HG03175 (cell line): ENCODE data around the gene ZDHHC22.

ENCODE experiments used
- ATAC-seq: cut with Tn5 transposase; IDR thresholded peaks from one replicate; pipeline ENCODE4 v1.9.1; 2021; ENCODE audit warnings: mild to moderate bottlenecking, moderate library complexity; ENCODE audit not compliant: unreplicated experiment

Gene ZDHHC22

DNA sequence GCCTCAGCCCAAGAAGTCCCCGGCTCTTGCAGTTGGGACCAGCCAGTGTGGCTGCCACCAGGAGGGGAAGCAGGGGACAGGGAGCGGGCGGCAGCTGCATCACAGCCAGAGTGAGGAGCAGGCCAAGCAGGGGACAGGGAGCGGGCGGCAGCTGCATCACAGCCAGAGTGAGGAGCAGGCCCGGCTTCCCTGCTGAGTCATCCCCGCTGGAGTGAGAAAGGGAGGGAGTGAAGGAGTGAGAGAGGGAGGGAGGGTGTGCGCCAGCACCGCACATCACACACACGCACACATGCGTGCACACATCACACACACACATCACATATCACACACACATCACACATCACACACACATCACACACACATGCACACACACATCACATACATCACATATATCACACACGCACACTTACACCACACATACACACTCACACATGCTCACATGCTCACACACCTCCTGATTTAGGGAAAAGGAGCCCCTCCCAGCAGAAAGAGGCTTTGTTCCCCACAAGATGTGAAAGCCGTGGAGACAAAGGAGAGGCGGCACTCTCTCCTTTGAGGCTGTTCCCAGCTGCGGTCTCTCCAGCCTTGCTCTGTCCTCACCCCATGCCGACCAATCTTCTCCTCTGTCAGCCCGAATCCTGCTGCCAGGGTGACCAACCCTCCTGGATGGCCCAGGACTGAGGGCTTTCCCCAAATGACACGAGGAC is 16.7 kb upstream of the ZDHHC22 start:
- ATAC-seq, result no peak

DNA sequence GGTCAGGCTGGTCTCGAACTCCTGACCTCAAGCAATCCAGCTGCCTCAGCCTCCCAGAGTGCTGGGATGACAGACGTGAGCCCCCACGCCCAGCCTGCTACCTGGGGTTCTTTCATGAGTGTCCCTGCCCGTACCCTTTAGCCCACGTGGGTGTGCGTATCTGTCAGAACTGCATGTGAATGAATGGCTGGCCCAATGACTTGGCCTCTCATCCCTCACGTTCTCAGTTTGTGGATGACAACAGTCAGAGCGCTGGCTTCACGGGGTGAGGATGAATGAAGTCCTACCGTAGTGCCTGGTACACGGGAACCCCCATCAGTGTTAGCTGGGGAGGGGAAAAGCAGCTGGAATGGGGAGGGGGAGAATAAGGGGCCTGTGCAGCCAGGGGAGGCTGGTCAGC is 16.1 kb upstream of the ZDHHC22 start:
- no peak for ATAC-seq

DNA sequence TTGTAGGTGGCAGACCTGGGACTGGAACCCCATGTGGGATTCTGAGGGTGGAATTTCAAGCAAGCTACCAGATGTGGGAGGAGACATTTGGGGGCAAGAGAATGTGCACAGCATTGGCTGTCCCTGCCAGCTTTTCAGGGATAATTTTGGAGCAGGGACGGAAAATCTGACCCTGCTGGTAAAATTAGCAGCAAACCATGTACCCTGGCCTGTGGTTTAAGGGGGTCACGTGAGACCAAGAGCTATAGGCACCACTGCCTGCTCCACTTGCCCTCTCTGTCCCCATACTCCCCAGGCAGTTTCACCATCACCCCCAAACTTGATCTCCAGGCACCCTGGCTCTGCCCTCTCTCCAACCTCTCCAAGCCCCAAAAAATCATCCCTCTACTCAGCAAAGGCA is 13.5 kb upstream of the ZDHHC22 start:
- no peak for ATAC-seq

DNA sequence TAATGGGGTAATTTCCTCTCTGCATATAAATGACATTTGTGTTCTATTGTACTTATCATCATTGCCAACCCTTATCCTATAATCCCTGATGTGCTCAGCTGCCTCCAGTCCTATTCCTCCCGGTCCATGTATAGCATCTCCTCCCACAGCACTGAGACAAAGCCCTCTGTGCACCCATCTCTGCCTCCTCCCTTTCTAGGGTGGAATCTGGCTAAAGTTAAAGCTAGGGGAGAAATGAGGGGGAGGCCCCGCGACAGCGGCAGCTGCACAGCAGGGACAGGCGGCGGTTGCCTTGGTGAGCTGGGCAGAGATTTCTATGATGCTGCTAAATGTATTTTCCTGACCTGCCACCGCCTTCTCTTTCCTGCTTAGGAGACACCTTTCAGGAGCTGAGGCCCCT is 12.8 kb upstream of the ZDHHC22 start:
- no peak for ATAC-seq

DNA sequence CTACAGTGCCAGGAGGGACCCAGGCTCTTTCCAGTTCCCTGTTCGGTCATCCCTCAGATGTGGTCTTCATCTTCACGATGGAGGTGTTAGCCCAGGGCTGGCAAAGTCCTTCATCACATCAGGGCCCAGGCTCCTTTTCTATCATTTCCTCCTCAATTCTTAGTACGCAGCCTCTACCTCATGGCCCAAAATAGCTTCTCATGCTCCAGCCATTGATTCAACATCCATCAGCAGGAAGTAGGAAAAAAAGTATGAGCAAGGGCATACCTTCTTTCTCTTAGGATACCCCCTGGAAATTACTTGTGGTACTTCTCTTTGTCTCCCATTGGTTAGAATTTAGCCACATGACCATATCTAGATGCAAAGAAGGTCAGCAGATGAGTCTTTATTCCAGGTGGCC is 12.2 kb upstream of the ZDHHC22 start:
- no peak for ATAC-seq

DNA sequence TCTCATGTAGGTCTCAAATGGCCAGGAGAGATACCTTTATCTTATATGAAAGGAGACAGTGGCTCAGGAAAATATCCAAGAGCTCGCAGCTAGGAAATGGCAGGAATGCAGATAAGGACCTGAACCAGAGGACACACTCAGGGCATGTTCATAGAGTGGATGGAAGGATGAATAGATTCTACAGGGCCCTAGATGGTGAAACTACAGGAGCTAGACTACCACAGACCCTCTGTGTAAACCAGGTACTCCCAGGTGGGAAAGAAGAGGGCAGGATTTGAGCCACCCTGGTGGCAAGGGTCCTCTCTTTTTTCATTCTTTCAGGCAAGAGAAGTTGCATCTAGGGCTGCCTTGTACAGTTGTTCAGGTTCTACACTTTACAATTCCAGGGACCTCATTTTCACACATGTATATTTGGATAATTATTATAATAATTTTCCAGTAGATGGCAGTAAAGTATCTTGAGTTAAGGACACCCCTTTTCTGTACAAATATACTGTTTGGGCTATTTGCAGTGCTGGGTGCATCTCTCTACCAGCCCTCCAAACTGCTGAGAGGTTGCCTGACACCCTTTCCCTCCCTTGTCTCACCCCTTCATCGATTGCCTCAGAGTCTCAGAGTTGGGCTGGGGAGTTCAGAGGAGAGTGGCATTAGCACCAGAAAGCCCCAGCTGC is 10.5 kb upstream of the ZDHHC22 start:
- no peak for ATAC-seq

DNA sequence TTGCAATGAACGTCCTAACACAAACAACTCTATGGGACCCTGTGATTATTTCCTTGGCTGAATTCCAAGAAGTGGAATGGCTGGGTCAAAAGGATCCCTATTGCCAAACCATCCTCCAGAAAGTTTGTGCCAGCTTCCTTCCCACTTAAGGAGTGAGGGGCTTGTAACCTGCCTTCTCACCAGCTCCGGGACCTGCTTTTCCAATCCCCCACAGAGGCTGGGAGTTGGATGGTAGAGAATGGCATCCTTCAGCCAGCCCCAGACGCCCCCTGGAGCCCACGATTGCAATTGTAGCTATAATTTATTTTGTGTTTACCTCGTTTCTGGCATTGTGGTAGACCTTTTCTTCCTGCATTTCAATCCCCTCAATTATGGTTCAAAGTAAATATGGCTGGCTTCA is 9.7 kb upstream of the ZDHHC22 start:
- ATAC-seq, result no peak

DNA sequence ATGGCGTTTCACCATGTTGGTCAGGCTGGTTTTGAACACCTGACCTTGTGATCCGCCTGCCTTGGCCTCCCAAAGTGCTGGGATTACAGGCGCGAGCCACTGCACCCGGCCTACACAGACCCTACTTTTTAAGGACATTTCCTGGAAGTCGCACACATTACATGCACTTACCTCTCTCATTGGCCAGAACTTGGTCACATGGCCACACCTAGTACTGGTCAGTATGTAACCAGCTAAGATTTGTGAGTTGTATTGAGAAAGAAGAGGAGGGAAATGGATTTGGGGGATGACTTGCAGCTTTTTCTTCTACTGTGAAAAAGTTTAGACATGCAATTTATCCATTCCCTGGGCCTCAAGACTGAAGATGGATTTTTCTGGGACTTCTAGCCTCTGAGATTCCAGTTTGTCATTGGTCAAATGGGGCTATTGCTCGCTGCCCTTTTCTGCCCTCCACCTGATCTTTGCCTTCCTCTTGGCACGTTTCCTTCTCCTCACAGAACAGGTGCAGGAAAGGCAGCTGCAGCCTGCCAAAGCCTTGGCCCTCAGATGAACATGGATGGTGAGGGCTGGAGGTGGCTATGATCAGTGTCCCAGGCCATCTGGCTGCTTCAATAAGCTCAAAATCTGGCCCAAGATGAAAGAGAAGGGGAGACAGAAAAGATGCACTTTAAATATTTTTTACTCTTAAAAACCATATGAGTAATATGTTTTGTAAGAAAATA is 7.1 kb upstream of the ZDHHC22 start:
- no peak for ATAC-seq

DNA sequence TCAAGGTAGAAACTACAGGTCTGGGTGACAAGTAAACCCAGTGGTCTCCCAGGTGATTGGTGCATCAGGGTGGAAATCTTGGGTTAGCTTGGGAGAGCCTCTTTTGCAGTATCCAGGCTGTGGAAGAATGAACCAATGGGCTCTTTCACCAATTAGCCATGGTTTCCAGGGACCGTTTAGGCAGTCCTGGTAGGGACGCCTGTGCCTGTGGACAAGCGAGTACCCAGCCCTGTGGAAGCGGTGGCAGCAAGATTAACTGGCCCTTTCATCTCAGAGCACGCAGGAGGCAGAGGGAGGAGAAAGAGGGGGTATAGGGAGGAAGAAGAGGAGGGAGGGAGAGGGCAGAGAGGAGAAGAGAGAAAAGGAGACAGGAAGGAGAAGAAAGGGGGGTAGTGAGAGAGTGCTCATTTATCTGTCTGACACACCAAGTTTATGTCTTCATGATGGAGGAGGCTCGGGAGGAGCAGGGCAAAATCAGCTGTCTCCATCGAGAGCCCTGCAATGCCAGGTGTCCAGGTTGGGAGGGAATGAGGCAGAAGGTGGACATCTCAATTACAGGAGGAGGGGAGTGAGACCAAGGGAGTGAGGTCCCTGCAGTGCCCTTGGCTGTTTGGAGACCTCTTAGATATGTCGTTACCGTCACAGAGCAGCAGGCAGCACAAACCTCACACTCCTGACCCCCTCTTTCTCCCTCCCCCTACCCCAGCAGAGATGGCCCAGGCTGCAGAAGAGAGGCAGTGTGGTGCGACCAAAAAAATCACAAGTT is 4.6 kb upstream of the ZDHHC22 start:
- ATAC-seq, result no peak

DNA sequence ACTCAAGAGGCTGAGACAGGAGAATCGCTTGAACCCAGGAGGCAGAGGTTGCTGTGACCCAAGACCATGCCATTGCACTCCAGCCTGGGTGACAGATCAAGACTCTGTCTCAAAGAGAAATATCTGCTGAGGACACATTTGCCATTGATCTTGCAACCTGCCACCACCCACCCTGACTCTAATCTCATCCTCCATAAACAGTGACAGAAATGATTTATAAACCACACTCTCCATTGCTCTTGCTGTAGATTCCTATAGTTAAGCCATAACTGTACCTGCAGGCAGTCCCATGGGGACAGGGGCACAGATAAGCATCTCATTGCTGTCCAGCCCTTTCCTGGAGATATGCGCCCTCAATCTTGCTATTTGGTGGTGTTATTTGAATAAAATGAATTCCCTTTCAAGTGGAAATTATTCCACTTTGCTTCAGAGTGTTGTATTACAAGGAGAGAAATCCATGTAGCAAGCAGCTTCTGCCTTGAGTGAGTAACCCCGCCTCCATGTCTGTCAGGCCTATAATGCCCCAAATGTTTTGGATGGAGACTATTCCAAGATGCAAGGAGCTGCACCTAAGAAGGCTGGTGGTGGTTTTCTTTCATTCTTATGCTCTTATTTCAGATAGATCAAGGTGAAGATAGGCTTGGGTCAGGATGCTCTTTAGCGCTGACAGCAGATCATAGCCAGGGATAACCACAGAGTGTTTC is 3.0 kb upstream of the ZDHHC22 start:
- ATAC-seq, result no peak

DNA sequence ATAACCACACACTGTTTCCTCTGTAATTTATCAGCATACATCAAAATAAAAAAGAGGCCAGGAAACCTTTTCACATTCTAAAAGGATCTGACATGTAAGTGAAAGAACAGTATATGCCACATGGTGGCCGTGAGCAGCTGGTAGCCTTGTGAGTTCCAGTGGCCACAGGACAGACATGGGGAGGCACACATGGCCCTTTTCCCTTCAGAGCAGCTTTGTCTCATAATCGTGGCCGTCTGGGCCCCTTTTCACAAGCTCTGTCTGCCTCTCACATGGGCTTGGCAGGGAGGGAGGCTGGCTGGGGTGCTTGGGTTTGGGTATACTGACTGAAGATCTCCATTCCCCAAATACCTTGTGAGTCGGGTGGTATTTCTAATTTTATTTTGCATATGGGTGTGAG is 1.5 kb upstream of the ZDHHC22 start:
- no peak for ATAC-seq

DNA sequence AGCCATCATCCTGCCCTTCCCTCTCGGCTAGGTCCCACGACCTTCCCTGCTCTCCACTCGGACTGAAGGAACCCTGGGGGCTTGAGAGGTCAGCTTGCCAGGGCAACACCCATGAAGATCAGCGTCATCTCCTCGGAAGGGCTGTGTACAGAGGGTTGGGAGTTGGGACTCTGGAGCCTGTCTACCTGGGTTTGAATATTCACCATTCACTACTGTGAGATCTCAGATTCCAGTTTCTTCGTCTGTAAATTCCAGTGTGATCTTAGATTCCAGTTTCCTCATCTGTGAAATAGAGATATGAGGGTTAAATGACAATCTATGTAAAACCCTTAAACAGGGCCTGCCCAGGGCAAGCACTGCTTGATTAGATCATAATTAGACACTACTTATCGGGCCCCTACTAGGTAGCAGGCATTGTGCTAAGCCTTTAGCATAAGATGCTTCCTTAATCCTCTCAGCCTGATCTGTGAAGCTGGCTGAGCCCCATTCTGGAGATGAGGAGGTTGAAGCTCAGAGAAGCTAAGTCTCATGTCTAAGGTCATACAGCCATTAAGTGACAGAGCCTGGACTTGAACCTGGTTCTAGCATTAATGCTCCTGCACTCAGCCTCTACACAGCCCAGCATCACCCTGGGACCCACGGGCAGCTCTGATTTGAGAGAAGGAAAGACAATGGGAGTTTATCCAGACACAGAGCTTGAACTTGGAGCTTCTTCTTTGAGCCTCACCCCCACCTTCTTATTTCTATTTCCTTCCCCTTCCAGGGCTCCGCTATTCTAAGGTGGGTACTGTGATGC is 612 bp upstream of the ZDHHC22 start:
- ATAC-seq, result no peak

DNA sequence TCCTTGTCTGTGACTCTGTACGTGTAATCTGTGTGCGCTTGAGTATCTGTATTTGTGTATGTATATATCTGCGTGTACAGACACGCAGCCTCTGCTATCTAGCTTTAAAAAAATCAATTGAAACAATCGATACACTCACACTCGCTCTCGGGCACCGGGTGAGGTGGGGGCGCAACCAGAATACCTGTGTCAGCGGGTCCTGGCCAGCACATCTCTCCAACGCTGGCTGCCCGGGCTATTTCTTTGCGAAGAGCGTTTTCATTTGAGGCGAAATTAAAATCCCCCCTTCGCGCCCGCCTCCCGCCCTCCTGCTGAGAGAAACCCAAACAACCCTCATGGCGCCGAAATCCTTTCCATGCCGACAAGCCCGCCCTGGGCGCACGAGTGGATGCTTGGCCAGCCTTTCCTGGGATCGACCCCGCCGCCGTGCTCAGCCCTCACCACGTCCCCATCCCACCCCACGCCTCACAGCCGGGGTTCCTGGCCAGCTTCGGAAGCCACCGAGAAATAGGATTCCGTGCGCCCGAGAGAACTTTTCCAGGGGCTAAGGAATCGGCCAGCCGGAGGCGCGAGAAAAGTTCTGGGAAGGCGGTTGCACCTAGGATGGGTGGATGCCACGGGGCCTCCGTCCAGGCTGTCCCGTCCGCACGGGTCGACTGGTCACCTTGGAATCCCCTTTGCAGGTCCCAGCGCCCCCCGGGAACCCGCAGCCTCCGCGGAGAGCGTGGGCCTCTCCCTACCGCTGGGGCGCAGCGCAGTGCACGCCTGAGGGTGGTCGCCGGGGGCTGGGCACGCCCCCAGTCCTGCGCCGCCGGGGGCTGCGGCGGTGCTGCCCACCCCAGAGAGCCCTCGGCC is 1.0 kb downstream of the ZDHHC22 start:
- no peak for ATAC-seq

DNA sequence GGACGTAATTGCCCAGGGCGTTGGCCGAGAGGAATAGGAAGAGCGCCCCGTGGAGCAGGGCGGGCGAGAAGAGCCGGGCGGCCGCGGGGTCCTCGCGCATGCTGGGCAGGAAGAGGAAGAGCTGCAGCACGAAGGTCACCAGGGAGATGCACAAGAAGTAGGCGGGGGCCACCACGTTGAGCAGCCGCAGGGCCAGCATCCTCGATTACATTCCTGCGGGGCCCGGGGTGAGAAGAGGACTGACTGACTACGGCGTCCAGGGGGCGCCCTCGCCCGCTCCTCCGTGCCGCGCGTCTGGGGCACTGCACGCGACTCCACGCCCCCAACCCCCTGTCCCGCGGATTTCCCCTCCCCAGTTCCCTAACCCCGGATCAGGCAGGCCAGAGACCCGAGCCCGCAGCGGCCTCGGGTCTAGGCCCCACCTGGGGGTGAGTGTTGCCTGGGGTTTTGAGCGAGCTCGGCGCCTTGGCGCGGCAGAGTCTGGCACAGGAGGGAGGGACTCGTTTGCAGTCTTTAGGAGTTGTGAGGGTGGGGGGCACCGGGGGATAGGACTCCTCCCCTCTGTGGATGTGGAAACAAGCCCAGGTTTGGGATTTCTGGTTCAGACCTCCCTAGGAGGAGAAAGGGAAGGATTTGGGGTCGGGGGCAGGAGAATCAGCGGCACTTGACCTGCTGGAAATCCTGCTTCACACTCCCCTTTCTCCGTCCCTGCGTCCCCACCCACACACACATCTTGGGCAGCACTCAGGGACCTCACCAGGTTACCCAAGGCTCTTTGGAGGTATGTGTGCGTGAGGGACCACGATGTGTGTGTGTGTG is 1.8 kb downstream of the ZDHHC22 start:
- no peak for ATAC-seq

DNA sequence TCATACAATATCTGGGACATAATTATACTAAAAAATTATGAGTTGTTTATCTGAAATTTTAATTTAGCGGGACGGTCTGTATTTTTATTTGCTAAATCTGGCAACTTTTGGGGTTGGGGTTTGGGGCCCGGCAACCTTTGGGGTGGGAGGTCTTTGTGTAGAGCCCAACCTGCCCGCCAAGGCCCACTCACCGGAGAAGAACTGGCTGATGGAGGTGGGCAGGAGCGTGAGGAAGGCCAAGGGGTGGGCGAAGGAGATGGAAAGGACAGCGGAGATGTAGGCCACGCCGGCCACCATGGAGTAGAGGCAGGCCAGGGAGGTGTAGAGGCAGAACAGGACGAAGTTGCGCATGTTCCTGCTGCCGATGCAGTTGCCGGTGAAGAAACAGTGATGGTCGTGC is 2.6 kb downstream of the ZDHHC22 start:
- ATAC-seq, result no peak

DNA sequence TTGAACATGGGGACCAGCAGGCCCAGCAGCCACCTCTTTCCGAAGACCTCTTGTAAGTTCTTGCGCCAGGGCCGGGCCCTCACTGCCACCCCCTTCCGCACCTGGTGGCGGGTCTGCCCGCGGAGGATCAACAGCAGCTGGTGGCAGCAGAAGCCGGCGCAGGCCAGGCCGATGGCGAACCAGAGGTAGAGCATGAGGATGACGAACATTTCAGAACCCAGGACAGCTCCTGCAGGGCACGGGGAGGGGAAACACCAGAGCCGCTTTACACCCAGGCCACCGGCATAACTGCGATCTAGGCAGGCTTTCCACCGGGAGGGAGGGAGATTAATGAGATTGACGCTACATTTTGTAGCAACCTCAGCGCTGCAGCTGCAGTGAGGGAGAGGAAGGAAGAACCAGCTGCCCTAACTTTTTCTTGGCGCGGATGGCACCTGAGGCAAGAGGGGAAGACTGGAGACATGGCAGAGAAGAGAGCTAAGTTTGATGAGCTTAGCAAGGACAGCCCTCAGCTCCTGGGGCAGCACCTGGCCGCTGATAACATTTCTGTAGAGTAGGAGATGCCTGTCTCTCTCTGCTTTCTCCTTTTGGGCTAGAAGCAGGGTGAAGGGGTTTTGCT is 7.8 kb downstream of the ZDHHC22 start:
- ATAC-seq, result peak; percentile 56

DNA sequence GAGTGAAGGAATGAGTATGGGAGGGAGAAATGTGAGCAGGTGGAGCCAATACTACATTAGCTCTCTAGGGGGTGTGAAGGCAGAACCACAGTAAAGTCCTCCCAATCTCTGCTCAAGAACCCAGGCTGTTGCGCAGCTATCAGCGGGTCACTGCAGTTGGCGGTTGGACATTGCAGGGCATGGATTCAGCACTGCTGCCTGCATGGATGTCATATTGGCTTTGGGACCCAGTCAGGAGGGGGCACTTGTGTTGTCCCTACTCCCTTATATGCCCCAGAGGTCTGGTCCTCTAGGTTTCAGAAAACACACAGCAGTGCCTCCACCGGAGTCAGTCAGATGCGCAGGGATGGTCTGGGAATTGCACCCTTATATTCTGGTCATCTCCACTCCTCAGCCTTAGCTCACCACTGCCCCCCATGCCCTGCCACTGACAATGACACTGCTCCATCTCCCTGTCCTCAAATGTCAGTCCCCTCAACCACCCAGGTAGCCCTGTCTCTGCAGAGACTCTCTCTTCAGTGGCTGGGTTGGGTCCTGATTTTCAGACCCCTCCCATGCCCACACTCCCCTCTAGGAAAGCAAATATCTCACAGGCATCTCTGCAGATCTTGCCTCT is 9.6 kb downstream of the ZDHHC22 start:
- ATAC-seq, result no peak
